HG02798 (cell line): ENCODE results near the gene ZDHHC18.
A peak's percentile ranks its signal among the peaks of the same experiment; 100 is the strongest.
"Not testable (repeated sequence)": the region's sequence is repeated elsewhere in the genome, so short reads cannot be mapped to it uniquely, and the experiment has no call there.

Source experiments
- ATAC-seq: cut with Tn5 transposase; IDR thresholded peaks from one replicate; pipeline ENCODE4 v1.9.1; 2021; ENCODE audit warnings: mild to moderate bottlenecking; ENCODE audit not compliant: unreplicated experiment, poor library complexity

The ZDHHC18 gene

GRCh38 chr1:26790551-26790953 lies 35.9 kb upstream of the ZDHHC18 start:
- no peak for ATAC-seq

- no peak for ATAC-seq
Observed at GRCh38 chr1:26791148-26791547, 35.3 kb upstream of the ZDHHC18 start.

DNA sequence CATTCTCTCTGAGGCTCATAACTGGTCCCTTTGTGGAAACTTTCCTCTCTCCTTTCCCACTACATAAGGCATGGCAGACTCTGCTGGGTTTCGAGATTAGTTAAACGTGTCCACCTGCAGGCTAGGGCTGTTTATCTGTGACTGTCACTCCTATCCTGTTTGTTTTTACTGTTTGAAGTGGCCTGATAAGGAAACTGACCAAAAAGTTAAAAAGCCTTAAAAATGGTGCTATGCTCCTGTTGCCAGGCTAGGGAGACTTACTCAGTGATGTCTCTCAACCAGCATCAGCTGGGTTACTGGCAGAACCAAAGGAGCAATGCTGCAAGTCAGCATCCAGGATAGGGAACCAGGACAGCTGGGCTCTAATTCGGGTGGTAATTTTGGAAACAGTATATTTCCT lies 34.9 kb upstream of the ZDHHC18 start:
- ATAC-seq = no peak

GRCh38 chr1:26792924-26793323 lies 33.6 kb upstream of the ZDHHC18 start:
- no peak for ATAC-seq

- ATAC-seq = no peak
Observed at GRCh38 chr1:26794391-26794790, 32.1 kb upstream of the ZDHHC18 start.

DNA sequence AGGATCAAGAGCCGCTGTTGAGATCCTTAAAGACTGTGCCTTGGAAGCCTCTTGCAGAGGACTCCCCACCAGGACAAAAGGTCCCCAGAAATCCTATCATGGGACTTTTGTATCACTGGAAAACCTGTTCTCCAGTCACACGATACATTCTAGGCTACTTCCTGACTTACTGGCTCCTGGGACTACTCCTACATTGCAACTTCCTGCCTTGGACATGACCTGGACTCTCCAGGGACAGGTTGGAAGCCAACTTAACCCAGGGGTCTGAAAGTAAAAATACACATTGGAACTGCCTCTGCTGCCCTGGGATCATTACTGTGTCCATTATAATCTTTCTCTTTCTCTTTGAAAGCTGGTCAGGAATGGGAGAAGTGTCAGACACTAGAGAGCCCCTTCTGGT lies 28.9 kb upstream of the ZDHHC18 start:
- ATAC-seq = no peak

DNA sequence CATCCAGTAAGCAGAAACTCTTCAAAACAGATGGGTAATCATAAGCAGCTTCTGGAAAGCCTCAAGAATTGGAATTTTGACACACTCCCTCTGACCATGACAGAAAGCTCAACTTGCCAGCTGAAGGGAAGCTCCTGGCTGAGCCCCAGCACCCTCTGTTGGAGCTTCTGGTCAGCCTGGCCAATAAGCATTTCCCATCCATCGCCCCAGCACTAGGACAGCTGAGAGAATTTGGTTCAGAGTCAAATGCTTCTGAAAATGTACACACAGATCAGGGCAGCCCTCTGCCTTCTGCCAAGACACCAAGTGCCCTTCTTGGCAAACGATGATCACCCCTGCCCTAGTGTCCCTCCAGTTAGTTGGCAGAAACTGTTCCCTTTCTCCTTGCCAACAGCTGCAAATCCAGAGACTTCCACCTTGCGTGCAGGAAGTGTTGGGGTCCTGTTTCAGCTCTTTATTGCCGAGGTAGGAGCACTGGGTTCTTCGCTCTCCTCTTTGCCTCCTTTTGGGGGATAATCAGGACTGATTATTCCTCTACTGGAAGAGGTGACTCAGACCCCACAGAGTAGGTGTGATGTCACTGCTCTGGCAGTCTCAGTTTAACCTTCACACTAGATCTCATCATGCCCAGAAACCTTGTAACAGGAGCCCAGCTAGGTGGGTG lies 26.9 kb upstream of the ZDHHC18 start:
- ATAC-seq = no peak

- ATAC-seq = not testable (repeated sequence)
Observed at GRCh38 chr1:26803932-26804331, 22.6 kb upstream of the ZDHHC18 start.

DNA sequence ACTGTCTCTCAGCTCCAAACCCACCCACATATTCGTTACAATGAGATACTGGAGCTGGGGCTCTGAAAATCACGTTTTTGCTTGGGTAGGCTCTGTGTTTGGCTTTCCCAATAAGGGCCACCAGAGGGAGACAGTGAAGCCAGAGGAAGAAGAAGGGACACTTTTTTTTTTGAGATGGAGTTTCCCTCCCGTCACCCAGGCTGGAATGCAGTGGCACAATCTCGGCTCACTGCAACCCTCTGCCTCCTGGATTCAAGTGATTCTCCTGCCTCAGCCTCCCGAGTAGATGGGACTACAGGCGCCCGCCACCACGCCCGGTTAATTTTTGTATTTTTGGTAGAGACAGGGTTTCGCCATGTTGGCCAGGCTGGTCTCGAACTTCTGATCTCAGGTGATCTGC lies 16.4 kb upstream of the ZDHHC18 start:
- not testable (repeated sequence) for ATAC-seq

- ATAC-seq = no peak
Observed at GRCh38 chr1:26811057-26811456, 15.4 kb upstream of the ZDHHC18 start.

DNA sequence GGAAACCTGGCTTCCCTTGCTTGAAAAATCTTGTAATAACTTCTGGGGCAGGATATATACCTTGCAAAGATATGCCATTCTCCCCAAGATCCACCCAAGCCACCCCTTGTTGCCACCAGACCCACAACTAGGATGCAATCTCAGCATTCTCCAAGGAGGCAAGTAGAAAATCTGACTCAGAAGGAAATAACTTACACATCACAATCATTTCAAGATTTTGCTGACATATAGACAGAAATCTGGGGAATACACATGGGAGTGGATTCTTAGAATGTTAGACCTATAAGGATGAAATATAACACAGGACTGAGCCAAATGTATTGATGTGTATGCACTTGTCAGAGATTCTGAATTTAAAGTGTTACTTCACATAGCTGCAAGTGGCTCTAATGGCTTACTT lies 14.8 kb upstream of the ZDHHC18 start:
- no peak for ATAC-seq

DNA sequence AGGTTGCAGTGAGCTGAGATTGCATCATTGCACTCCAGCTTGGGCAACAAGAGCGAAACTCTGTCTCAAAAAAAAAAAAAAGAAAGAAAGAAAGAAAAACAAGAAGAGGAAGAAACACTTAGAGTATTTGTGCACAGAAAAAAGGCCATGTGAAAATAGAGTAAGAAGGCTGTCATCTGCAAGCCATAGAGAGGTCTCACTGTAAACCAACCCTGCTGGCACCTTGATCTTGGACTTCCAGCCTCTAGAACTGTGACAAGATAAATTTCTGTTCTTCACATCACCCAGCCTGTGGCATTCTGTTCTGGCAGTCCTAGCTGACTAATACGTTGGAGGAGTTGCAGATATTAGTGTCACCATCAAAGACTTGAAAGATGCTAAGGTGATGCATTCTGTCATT lies 12.1 kb upstream of the ZDHHC18 start:
- ATAC-seq = no peak

- no peak for ATAC-seq
Observed at GRCh38 chr1:26814893-26815292, 11.6 kb upstream of the ZDHHC18 start.

DNA sequence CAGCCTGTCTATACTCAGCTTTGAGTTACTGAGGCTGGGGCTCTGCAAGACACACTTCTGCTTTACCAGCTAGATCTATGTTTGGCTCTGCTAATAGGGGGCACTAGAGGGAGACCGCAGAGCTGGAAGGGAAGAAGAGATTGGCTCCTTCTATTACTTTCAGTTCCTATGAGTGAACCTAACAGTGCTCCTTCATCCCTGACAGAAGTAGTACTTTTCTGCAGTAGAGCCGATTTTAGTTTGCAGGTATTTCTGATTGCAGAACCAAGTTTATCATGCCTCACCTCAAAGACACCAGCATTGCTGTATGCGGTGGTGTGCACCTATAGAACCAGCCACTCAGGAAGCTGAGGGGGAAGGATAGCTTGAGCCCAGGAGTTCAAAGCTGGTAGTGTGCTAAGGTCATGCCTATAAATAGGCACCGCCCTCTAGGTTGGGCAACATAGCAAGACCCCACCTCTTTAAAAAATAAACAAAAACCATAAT lies 5.7 kb upstream of the ZDHHC18 start:
- peak; percentile 87 for ATAC-seq

- ATAC-seq = no peak
Observed at GRCh38 chr1:26822737-26823395, 3.6 kb upstream of the ZDHHC18 start.

DNA sequence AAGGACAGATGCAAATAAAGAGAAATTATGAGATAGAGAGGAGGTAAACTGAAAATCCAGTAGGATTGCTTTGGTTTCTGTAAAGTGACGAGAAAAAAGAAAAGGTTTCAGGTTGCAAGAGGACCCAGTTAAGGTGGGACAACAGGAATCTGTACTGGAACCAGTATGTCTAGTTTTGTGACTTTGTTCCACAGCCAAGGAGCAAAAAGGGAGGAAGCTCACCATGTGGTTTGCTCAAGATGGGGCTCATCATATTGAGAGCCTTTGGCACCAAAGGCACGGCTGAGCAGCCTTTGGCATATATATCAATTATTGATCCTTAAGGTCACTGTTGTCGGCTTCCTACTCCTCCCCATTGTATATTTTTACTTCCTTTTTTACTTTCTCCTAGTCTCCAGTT lies 1.8 kb upstream of the ZDHHC18 start:
- no peak for ATAC-seq

GRCh38 chr1:26827106-26827604 lies 667 bp downstream of the ZDHHC18 start:
- ATAC-seq = no peak

DNA sequence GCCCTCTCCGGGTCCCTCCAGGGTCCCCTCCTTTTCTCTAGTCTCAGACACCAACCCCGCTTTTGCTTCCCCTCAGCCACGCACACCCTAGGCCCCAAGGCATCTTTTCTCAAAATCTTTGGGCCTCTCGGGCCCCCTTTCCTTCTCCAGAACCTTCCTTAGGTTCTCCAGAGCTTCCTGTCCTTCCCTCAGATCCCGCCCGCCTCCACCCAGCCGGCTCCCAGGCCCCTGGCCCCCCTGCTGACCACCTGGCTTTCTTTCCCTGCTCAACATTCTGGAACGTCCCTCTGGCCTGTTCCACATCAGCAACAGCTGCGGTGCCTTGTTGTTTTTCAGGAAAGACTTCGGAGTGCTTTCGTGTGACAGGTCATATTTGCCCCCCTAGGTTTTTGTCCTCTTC lies 1.2 kb downstream of the ZDHHC18 start:
- no peak for ATAC-seq

DNA sequence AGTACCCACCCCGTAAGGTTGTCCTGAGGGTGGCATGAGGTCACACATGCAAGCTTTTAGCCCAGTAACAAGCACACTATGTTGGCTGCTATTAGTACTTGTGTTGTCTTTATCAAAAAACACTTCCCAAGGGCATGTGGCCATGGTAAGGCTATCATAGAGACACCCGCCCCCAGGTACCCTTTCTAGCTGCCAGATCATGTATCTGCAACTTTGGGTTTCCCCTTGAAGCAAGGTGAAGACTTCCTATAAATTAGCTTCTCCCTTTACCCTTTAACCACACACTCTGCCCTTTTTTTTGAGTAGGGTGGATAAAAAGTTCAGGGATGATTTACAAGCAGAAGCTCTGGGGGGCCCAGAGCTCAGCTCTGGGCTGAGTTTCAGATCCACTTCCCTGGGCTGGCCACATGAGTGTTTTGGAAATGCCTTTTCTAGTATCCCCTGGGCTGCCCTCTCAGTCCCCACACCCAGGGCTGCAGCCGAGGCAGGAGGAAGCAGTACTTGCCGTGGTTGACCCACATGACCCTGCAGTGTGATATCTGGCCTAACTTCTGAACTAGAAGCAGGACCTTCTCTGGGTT lies 2.0 kb downstream of the ZDHHC18 start:
- no peak for ATAC-seq

GRCh38 chr1:26829184-26829911 lies 2.9 kb downstream of the ZDHHC18 start:
- no peak for ATAC-seq

DNA sequence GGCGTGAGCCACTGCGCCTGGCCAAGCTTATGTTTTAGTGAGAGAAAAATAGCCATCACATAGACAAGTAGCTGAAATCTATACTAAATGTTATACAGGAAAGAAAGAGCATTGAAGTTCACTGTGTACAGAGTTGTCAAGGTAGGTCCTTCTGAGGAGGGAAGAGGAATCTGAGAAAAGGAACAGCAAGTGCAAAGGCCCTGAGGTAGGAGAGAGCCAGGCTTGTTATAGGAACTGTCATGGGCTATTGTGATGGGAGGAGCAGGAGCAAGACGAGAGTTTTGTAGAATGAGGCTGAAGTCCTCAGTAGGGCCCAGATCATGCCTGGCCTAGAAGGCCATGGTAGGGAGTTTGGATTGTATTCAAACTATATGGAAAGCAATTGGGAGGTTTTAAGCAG lies 4.6 kb downstream of the ZDHHC18 start:
- no peak for ATAC-seq
